ENCODE measurements around the gene CRELD2. TPM values are rescaled to one million over a fixed set of nuclear protein-coding genes. Genes with fewer than 3 reads are reported as not detected.

Gene CRELD2
- total and polyA plus RNA-seq, 2 of the 4 experiments (the other 2 are of a cell fraction) = 36.2 to 70.7 TPM

GRCh38 chr22:49878206-49878605, 40.2 kb upstream of the CRELD2 start:
- CTCF ChIA-PET = no interaction called here
- Histone ChIP-seq H3K9me1 (ENCODE audit: insufficient read depth, low read length) (peaks cover 15% of the 10 kb centered on the region), H2AK5ac (ENCODE audit: low read depth, low read length) (no peak overlapping the region), H3K79me1 (ENCODE audit: low read depth in 1 of 2, low read length in 2 of 2) (peaks cover 24 to 60% of the 10 kb centered on the region in 2 experiments), H3K23ac (ENCODE audit: low read depth, low read length) (no peak overlapping the region), H3K4ac (ENCODE audit: low read depth, low read length) (no peak overlapping the region), H4K20me1 (ENCODE audit: insufficient read depth, low read length) (peaks cover 51% of the 10 kb centered on the region), H3K27me3 (ENCODE audit: control insufficient read depth, insufficient read depth, low read length) (no peaks in the 10 kb centered on the region), H3K4me3 (ENCODE audit: insufficient read depth, low read depth, low read length) (no peak overlapping the region), H3K36me3 (ENCODE audit: control insufficient read depth, insufficient read depth, low read length) (peaks cover 7% of the 10 kb centered on the region), H2BK5ac (ENCODE audit: low read depth, low read length, poor library complexity, severe bottlenecking) (no peak overlapping the region), H3K56ac (ENCODE audit: extremely low read depth, insufficient read depth, low read length) (no peak overlapping the region), H4K91ac (ENCODE audit: insufficient read depth, low read depth, low read length) (no peak overlapping the region), H2AK9ac (replicated peaks; ENCODE audit: low read depth, low read length, poor library complexity) (no peak overlapping the region), H4K5ac (ENCODE audit: low read depth, low read length) (no peak overlapping the region), H2AFZ (replicated peaks; ENCODE audit: low read length, poor library complexity) (no peak overlapping the region), H2BK15ac (ENCODE audit: low read depth, low read length) (no peak overlapping the region), H2BK20ac (ENCODE audit: low read depth, low read length) (no peak overlapping the region), H3K14ac (replicated peaks; ENCODE audit: low read depth, low read length) (no peak overlapping the region), H3K18ac (ENCODE audit: low read depth, low read length) (no peak overlapping the region), H3K27ac (ENCODE audit: insufficient read depth, low read length) (no peak overlapping the region), H3K9ac (ENCODE audit: low read depth, low read length) (no peak overlapping the region), H4K8ac (ENCODE audit: low read depth in 2 of 2, low read length in 2 of 2) (no peak overlapping the region), H3K4me2 (ENCODE audit: low read depth, low read length) (no peak overlapping the region), H2BK120ac (ENCODE audit: low read depth, low read length) (no peak overlapping the region), H3K9me3 (ENCODE audit: control insufficient read depth, insufficient read depth, low read length) (peaks cover 2% of the 10 kb centered on the region; the same call in 1 of the 2 replicates), H3K4me1 (ENCODE audit: control insufficient read depth, insufficient read depth, low read length) (peaks cover 4% of the 10 kb centered on the region; the same call in 1 of the 2 replicates)
- intact Hi-C loops (cut with micrococcal nuclease) (no loop called here), dilution Hi-C loops (cut with HindIII; ENCODE audit: low sequenced_read_pairs, unreplicated experiment) (no loop called here), in situ Hi-C loops (cut with MboI; ENCODE audit: low sequenced_read_pairs) (no loop called here)
- BruUV-seq (replicated peaks) = no TSS peak
- ATAC-seq (ENCODE audit: low read depth) = no peak
- no peak for DNase-seq
- WGBS, 2 experiments (ENCODE audit: extremely low coverage in 2 of 2, insufficient read length in 1 of 2) = 100% methylated on average over 4 of the region's 8 CpGs; no CpG with 5 or more reads in 1 of the 2 experiments
- POLR2A ChIA-PET (ENCODE audit: unreplicated experiment) = no interaction called here
- no peak for TF ChIP-seq RCOR1 (IDR thresholded peaks at IDR 0.05; ENCODE audit: insufficient replicate concordance, low read length)
- no peak for TF ChIP-seq RFX5 (IDR thresholded peaks at IDR 0.05; ENCODE audit: low read depth, low read length)
- no peak for TF ChIP-seq POLR2A (IDR thresholded peaks at IDR 0.05; ENCODE audit: low read depth, low read length)
- TF ChIP-seq BHLHE40 (IDR thresholded peaks at IDR 0.05; ENCODE audit: low read depth, low read length) = no peak
- no peak for TF ChIP-seq NFE2L2 (IDR thresholded peaks at IDR 0.05; ENCODE audit: low read depth, low read length)
- TF ChIP-seq MAZ (IDR thresholded peaks at IDR 0.05; ENCODE audit: borderline replicate concordance, low read depth, low read length) = no peak
- no peak for TF ChIP-seq CEBPB (IDR thresholded peaks at IDR 0.05; ENCODE audit: low read depth, low read length)
- TF ChIP-seq, protein P1, sequence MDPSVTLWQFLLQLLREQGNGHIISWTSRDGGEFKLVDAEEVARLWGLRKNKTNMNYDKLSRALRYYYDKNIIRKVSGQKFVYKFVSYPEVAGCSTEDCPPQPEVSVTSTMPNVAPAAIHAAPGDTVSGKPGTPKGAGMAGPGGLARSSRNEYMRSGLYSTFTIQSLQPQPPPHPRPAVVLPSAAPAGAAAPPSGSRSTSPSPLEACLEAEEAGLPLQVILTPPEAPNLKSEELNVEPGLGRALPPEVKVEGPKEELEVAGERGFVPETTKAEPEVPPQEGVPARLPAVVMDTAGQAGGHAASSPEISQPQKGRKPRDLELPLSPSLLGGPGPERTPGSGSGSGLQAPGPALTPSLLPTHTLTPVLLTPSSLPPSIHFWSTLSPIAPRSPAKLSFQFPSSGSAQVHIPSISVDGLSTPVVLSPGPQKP (IDR thresholded peaks at IDR 0.05; ENCODE audit: borderline replicate concordance, low read depth, low read length) = no peak
- TF ChIP-seq, protein P2, sequence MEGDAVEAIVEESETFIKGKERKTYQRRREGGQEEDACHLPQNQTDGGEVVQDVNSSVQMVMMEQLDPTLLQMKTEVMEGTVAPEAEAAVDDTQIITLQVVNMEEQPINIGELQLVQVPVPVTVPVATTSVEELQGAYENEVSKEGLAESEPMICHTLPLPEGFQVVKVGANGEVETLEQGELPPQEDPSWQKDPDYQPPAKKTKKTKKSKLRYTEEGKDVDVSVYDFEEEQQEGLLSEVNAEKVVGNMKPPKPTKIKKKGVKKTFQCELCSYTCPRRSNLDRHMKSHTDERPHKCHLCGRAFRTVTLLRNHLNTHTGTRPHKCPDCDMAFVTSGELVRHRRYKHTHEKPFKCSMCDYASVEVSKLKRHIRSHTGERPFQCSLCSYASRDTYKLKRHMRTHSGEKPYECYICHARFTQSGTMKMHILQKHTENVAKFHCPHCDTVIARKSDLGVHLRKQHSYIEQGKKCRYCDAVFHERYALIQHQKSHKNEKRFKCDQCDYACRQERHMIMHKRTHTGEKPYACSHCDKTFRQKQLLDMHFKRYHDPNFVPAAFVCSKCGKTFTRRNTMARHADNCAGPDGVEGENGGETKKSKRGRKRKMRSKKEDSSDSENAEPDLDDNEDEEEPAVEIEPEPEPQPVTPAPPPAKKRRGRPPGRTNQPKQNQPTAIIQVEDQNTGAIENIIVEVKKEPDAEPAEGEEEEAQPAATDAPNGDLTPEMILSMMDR (conservative IDR thresholded peaks at IDR 0.05; ENCODE audit: low read depth, low read length) = no peak
- TF ChIP-seq RAD21 (IDR thresholded peaks at IDR 0.05; ENCODE audit: low read length) = no peak
- TF ChIP-seq CHD1 (IDR thresholded peaks at IDR 0.05; ENCODE audit: low read depth, low read length) = no peak
- no peak for TF ChIP-seq MAFK (IDR thresholded peaks at IDR 0.05; ENCODE audit: low read depth, low read length)
- TF ChIP-seq, protein P3, sequence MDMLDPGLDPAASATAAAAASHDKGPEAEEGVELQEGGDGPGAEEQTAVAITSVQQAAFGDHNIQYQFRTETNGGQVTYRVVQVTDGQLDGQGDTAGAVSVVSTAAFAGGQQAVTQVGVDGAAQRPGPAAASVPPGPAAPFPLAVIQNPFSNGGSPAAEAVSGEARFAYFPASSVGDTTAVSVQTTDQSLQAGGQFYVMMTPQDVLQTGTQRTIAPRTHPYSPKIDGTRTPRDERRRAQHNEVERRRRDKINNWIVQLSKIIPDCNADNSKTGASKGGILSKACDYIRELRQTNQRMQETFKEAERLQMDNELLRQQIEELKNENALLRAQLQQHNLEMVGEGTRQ (IDR thresholded peaks at IDR 0.05; ENCODE audit: low read depth, low read length) = no peak
- TF ChIP-seq FOS (IDR thresholded peaks at IDR 0.05; ENCODE audit: low read depth, low read length) = no peak
- no peak for TF ChIP-seq MXI1 (IDR thresholded peaks at IDR 0.05; ENCODE audit: borderline replicate concordance, low read depth, low read length)
- no peak for TF ChIP-seq SMC3 (IDR thresholded peaks at IDR 0.05; ENCODE audit: low read depth, low read length)

All from IMR-90 (cell line).